SJSA1 (cell line): ENCODE results near the gene CACNA1H. TPM values are rescaled to one million over a fixed set of nuclear protein-coding genes. Genes with fewer than 3 reads are reported as not detected.

Experiments
- DNase-seq, 2 experiments: peaks; one replicate each; pipeline ENCODE4 v3.0.0-alpha.2; 2015 to 2020; ENCODE audit warnings: low spot score in 2 of 2, low read depth in 1 of 2
- H3K27ac ChIP-seq: fragments of 250-450 bp; sonication (Bioruptor Pico); 2 replicates; pipeline ENCODE4 v1.5.1; 2020; ENCODE audit warnings: mild to moderate bottlenecking, moderate library complexity
- H3K27me3 ChIP-seq: fragments of 250-450 bp; sonication (Bioruptor Pico); replicated peaks from 2 replicates; pipeline ENCODE4 v1.5.1; 2020; ENCODE audit warnings: mild to moderate bottlenecking, moderate library complexity
- H3K36me3 ChIP-seq: fragments of 250-450 bp; sonication (Bioruptor Pico); 2 replicates; pipeline ENCODE4 v1.5.1; 2020; ENCODE audit warnings: mild to moderate bottlenecking
- H3K4me1 ChIP-seq: fragments of 250-450 bp; sonication (Bioruptor Pico); replicated peaks from 2 replicates; pipeline ENCODE4 v1.6.1; 2021; ENCODE audit warnings: mild to moderate bottlenecking
- H3K4me3 ChIP-seq: fragments of 250-450 bp; sonication (Bioruptor Pico); 2 replicates; pipeline ENCODE4 v1.5.1; 2020; ENCODE audit warnings: mild to moderate bottlenecking
- H3K9me3 ChIP-seq: fragments of 250-450 bp; sonication (Bioruptor Pico); replicated peaks from 2 replicates; pipeline ENCODE4 v1.5.1; 2020; ENCODE audit warnings: mild to moderate bottlenecking
- total RNA-seq: library from RNA; depleted of rRNA; stranded (reverse); fragments of >200 nt; shearing (Covaris generic); gene quantifications from 2 replicates; pipeline ENCODE4 v1.2.3, GENCODE V29; 2014

Gene CACNA1H
- total RNA-seq, 1 experiment from 2014 or later, result not detected

DNA sequence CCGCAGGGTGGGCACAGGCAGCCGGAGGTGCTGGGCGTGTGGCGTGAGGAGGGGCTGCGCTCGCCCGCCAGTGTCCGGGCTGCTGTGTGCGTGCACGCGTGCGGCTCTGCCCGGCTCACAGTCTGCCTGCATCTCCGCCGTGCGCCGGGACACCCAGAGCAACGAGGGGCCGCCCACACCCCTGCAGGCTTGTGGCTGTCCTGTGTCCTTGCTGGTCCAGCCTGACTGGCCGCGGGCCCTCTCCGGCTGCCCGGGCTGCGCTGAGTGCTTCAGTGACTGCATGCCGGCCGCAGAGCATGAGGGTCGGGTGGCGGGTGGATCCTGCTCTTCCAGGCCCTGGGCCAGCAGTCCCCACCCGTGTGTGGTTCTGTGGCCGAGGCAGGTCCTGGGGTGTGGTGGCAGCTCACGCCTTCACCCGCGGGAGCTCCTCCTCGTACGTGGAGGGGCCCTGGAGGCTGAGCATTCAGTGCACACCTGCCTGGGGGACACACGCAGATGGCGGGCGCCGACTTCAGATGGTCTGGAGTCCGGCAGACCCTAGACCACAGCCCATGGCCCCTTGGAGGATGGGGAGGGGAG, 59.8 kb downstream of the CACNA1H start:
- DNase-seq, result no peak
- Histone ChIP-seq H3K27me3 (peaks cover 56% of the 10 kb centered on the region), H3K4me3 (no peak overlapping the region), H3K9me3 (no peaks in the 10 kb centered on the region), H3K36me3 (no peaks in the 10 kb centered on the region), H3K4me1 (no peaks in the 10 kb centered on the region), H3K27ac (no peak overlapping the region)

- peaks cover 56% of the 10 kb centered on the region for H3K27me3 ChIP-seq
- no peaks in the 10 kb centered on the region for H3K36me3 ChIP-seq
- no peak for DNase-seq
- no peak overlapping the region for H3K4me3 ChIP-seq
- no peak overlapping the region for H3K27ac ChIP-seq
- H3K9me3 ChIP-seq, result no peaks in the 10 kb centered on the region
- no peaks in the 10 kb centered on the region for H3K4me1 ChIP-seq
Observed at GRCh38 chr16:1213231-1213630, 60.3 kb downstream of the CACNA1H start.

- DNase-seq, result no peak
- no peak overlapping the region for H3K27ac ChIP-seq
Observed at GRCh38 chr16:1213796-1214372, 61.0 kb downstream of the CACNA1H start.

DNA sequence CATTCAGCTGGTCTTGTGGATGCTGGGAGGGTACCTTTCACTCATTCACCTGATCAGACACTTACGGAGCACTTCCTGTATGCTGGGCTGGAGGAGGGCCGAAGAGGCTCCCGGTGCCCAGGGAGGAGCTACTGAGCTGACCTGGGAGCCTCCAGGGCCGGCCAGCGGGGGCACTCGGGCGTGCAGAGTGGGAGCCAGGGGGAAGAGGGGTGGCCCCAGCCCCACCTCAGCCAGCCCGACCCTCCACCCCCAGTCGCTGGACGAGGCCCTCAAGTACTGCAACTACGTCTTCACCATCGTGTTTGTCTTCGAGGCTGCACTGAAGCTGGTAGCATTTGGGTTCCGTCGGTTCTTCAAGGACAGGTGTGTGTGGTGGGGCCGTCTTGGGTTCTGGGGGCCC, 61.8 kb downstream of the CACNA1H start:
- no peak for DNase-seq
- H3K36me3 ChIP-seq, result no peaks in the 10 kb centered on the region
- H3K4me3 ChIP-seq, result no peak overlapping the region
- no peak overlapping the region for H3K27ac ChIP-seq
- peaks cover 53% of the 10 kb centered on the region for H3K27me3 ChIP-seq
- no peaks in the 10 kb centered on the region for H3K4me1 ChIP-seq
- no peaks in the 10 kb centered on the region for H3K9me3 ChIP-seq

More at GRCh38 chr16:1213796-1214372, 61.0 kb downstream of the CACNA1H start:
- no peaks in the 10 kb centered on the region for H3K36me3 ChIP-seq
- no peaks in the 10 kb centered on the region for H3K4me1 ChIP-seq
- H3K9me3 ChIP-seq, result no peaks in the 10 kb centered on the region
- H3K27me3 ChIP-seq, result peaks cover 53% of the 10 kb centered on the region
- H3K4me3 ChIP-seq, result no peak overlapping the region

- Histone ChIP-seq H3K27ac (no peak overlapping the region), H3K36me3 (no peaks in the 10 kb centered on the region)
Observed at GRCh38 chr16:1215574-1216295, 62.8 kb downstream of the CACNA1H start.

GRCh38 chr16:1216296-1216619, 63.4 kb downstream of the CACNA1H start:
- Histone ChIP-seq H3K27ac (no peak overlapping the region), H3K27me3 (peaks cover 64% of the 10 kb centered on the region), H3K4me3 (no peak overlapping the region), H3K36me3 (no peaks in the 10 kb centered on the region), H3K4me1 (no peaks in the 10 kb centered on the region), H3K9me3 (no peaks in the 10 kb centered on the region)
- DNase-seq, result no peak

More at GRCh38 chr16:1215574-1216295, 62.8 kb downstream of the CACNA1H start:
- Histone ChIP-seq H3K4me1 (no peaks in the 10 kb centered on the region), H3K9me3 (no peaks in the 10 kb centered on the region), H3K27me3 (peaks cover 60% of the 10 kb centered on the region), H3K4me3 (no peak overlapping the region)
- no peak for DNase-seq

DNA sequence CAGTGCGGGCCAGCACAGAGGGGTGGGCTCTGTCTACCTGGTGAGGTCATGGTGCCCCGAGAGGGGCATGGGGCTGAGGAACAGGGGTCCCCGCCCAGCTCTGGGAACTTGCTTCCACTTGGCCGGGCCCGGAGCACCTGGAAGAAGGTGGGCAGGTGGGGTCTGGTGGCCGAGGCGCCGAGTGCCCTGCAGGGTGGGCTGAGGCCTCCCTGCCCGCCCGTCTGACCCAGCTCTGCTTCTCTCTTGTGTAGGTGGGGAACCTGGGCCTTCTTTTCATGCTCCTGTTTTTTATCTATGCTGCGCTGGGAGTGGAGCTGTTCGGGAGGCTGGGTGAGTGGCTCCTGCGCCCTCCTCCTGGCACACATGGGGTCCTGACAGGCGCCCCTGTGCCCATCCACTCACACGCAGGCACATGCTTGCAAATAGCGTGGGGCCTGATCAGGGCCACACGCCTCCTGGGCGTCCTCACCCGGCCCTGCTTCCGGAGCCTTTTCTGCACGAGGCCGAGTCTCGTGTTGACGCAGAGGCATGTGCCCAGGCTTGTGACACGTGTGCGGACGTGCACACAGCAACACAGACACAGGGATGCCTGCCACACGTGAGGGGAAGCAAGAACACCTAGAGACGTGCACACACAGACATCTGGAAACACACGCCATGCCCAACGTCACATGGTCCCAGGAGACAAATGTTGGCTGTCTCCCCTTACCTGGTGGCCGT, 63.9 kb downstream of the CACNA1H start:
- DNase-seq, result no peak
- Histone ChIP-seq H3K27me3 (peaks cover 66% of the 10 kb centered on the region), H3K4me1 (no peaks in the 10 kb centered on the region)

DNA sequence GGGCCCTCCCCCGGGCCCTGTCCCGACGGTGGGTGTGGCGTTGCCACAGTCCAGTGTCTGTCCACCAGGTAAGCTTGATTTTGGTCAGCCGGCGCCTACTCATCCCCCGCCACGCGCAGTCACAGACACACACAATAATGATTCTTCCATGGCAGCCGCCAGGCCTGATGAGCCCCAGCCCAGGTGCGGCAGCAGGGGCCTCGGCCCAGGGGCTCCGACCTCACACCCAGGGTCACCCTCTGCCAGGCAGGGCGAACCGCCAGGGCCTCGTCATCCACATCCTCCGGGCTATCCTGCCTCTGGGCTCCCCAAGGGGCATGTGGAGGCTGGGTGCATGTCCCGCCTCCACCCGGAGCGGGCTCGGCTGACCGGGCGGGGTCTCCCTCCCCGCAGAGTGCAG, 64.6 kb downstream of the CACNA1H start:
- Histone ChIP-seq H3K4me3 (no peak overlapping the region), H3K27me3 (peaks cover 73% of the 10 kb centered on the region), H3K36me3 (no peaks in the 10 kb centered on the region), H3K9me3 (no peaks in the 10 kb centered on the region), H3K4me1 (no peaks in the 10 kb centered on the region), H3K27ac (no peak overlapping the region)
- no peak for DNase-seq

More for the DNA sequence above, 63.9 kb downstream of the CACNA1H start:
- no peaks in the 10 kb centered on the region for H3K9me3 ChIP-seq
- no peak overlapping the region for H3K4me3 ChIP-seq
- H3K36me3 ChIP-seq, result no peaks in the 10 kb centered on the region
- H3K27ac ChIP-seq, result no peak overlapping the region

- no peaks in the 10 kb centered on the region for H3K4me1 ChIP-seq
- no peak overlapping the region for H3K27ac ChIP-seq
- no peak for DNase-seq
- no peak overlapping the region for H3K4me3 ChIP-seq
- peaks cover 81% of the 10 kb centered on the region for H3K27me3 ChIP-seq
- no peaks in the 10 kb centered on the region for H3K9me3 ChIP-seq
- H3K36me3 ChIP-seq, result no peaks in the 10 kb centered on the region
Observed at GRCh38 chr16:1218061-1218929, 65.4 kb downstream of the CACNA1H start.

GRCh38 chr16:1218930-1219611, 66.2 kb downstream of the CACNA1H start:
- Histone ChIP-seq H3K27ac (no peak overlapping the region), H3K4me3 (no peak overlapping the region), H3K36me3 (no peaks in the 10 kb centered on the region), H3K27me3 (peaks cover 87% of the 10 kb centered on the region), H3K9me3 (no peaks in the 10 kb centered on the region), H3K4me1 (no peaks in the 10 kb centered on the region)
- DNase-seq, result no peak

GRCh38 chr16:1220098-1220728, 67.3 kb downstream of the CACNA1H start:
- Histone ChIP-seq H3K36me3 (no peaks in the 10 kb centered on the region), H3K4me3 (no peak overlapping the region), H3K4me1 (no peaks in the 10 kb centered on the region), H3K9me3 (no peaks in the 10 kb centered on the region), H3K27me3 (peaks cover 85% of the 10 kb centered on the region), H3K27ac (no peak overlapping the region)
- no peak for DNase-seq

DNA sequence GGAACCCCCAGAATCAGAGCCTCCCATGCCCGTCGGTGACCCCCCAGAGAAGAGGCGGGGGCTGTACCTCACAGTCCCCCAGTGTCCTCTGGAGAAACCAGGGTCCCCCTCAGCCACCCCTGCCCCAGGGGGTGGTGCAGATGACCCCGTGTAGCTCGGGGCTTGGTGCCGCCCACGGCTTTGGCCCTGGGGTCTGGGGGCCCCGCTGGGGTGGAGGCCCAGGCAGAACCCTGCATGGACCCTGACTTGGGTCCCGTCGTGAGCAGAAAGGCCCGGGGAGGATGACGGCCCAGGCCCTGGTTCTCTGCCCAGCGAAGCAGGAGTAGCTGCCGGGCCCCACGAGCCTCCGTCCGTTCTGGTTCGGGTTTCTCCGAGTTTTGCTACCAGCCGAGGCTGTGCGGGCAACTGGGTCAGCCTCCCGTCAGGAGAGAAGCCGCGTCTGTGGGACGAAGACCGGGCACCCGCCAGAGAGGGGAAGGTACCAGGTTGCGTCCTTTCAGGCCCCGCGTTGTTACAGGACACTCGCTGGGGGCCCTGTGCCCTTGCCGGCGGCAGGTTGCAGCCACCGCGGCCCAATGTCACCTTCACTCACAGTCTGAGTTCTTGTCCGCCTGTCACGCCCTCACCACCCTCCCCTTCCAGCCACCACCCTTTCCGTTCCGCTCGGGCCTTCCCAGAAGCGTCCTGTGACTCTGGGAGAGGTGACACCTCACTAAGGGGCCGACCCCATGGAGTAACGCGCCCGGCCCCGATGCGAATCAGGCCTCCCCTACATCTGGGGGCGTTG, 68.1 kb downstream of the CACNA1H start:
- H3K27ac ChIP-seq, result no peak overlapping the region
- peaks cover 83% of the 10 kb centered on the region for H3K27me3 ChIP-seq
- no peaks in the 10 kb centered on the region for H3K36me3 ChIP-seq
- DNase-seq, result no peak
- H3K9me3 ChIP-seq, result no peaks in the 10 kb centered on the region
- no peak overlapping the region for H3K4me3 ChIP-seq
- H3K4me1 ChIP-seq, result no peaks in the 10 kb centered on the region
